ENCODE measurements around the gene SLC39A11. TPM values are rescaled to one million over a fixed set of nuclear protein-coding genes. Genes with fewer than 3 reads are reported as not detected.

The SLC39A11 gene
- total and polyA plus RNA-seq, 2 of the 13 experiments (the other 11 are each of a cell fraction or from before 2014, with no cell fraction given) = 17.2 to 31.5 TPM

DNA sequence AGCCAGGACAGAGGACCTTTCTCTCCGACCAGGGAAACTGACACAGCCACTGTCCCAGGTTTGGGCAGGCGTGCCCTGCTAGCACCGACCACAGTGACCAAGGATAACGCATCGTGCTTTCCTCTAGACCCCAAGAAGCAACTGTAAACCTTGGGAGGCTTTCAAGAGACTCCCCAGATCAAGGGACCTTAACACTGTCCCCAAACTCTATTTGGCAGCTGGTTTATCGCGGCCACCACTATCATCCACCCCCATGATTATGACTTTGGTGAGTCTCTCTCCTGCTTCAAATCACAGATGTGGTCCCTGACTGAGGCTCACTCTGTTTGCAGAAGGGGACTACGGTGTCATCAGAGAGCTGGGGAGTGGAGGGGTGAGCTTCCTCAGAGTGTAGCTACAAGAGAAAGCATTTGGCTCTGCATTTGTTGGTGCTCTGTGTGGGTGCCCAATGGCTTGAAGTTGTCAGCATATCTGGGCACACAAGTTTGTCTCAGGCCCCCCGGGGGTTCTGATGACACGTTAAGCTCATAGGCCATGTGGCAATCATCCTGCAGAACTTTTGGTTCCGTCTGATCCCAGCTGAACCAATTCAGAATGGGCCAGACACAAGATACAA is 408.0 kb downstream of the SLC39A11 start (continued):
- no peak for TF ChIP-seq SRSF1 (optimal IDR thresholded peaks at IDR 0.05; ENCODE audit: low read depth, low read length)
- TF ChIP-seq MIXL1 (CRISPR knock-in tag; IDR thresholded peaks at IDR 0.05) = no peak
- TF ChIP-seq ZBTB7B (CRISPR knock-in tag; IDR thresholded peaks at IDR 0.05) = 0 out of 2 replicates have a peak, but pooled peaks have one; percentile 3
- no peak for TF ChIP-seq ZNF549 (CRISPR knock-in tag; IDR thresholded peaks at IDR 0.05)
- no peak for TF ChIP-seq HNF1B (CRISPR knock-in tag; IDR thresholded peaks at IDR 0.05)
- no peak for TF ChIP-seq CBFB (CRISPR knock-in tag; IDR thresholded peaks at IDR 0.05)
- TF ChIP-seq, protein P1, sequence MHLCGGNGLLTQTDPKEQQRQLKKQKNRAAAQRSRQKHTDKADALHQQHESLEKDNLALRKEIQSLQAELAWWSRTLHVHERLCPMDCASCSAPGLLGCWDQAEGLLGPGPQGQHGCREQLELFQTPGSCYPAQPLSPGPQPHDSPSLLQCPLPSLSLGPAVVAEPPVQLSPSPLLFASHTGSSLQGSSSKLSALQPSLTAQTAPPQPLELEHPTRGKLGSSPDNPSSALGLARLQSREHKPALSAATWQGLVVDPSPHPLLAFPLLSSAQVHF (CRISPR knock-in tag; IDR thresholded peaks at IDR 0.05) = no peak
- TF ChIP-seq ZNF224 (CRISPR knock-in tag; IDR thresholded peaks at IDR 0.05) = peak; percentile 14; the same call in 1 of the 2 replicates
- TF ChIP-seq ZNF510 (CRISPR knock-in tag; IDR thresholded peaks at IDR 0.05; ENCODE audit: low read depth) = no peak
- TF ChIP-seq, protein P2, sequence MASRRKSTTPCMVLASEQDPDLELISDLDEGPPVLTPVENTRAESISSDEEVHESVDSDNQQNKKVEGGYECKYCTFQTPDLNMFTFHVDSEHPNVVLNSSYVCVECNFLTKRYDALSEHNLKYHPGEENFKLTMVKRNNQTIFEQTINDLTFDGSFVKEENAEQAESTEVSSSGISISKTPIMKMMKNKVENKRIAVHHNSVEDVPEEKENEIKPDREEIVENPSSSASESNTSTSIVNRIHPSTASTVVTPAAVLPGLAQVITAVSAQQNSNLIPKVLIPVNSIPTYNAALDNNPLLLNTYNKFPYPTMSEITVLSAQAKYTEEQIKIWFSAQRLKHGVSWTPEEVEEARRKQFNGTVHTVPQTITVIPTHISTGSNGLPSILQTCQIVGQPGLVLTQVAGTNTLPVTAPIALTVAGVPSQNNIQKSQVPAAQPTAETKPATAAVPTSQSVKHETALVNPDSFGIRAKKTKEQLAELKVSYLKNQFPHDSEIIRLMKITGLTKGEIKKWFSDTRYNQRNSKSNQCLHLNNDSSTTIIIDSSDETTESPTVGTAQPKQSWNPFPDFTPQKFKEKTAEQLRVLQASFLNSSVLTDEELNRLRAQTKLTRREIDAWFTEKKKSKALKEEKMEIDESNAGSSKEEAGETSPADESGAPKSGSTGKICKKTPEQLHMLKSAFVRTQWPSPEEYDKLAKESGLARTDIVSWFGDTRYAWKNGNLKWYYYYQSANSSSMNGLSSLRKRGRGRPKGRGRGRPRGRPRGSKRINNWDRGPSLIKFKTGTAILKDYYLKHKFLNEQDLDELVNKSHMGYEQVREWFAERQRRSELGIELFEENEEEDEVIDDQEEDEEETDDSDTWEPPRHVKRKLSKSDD (CRISPR knock-in tag; IDR thresholded peaks at IDR 0.05; ENCODE audit: low read depth) = no peak
- TF ChIP-seq ETV6 (CRISPR knock-in tag; conservative IDR thresholded peaks at IDR 0.05) = no peak
- TF ChIP-seq ELF1 (CRISPR knock-in tag; IDR thresholded peaks at IDR 0.05) = no peak
- TF ChIP-seq ZNF792 (CRISPR knock-in tag; IDR thresholded peaks at IDR 0.05) = no peak
- no peak for TF ChIP-seq RBM39 (IDR thresholded peaks at IDR 0.05; ENCODE audit: low read depth, low read length, poor library complexity, severe bottlenecking)
- TF ChIP-seq ZNF773 (CRISPR knock-in tag; IDR thresholded peaks at IDR 0.05; ENCODE audit: borderline replicate concordance) = no peak
- 0 out of 2 replicates have a peak, but pooled peaks have one; percentile 43 for TF ChIP-seq ZNF891 (CRISPR knock-in tag; IDR thresholded peaks at IDR 0.05)
- peak; percentile 11; the same call in 1 of the 2 replicates for TF ChIP-seq KDM2A (CRISPR knock-in tag; IDR thresholded peaks at IDR 0.05; ENCODE audit: borderline replicate concordance, low read depth)
- no peak for TF ChIP-seq HDAC1 (CRISPR knock-in tag; IDR thresholded peaks at IDR 0.05)
- TF ChIP-seq ZFYVE20 (CRISPR knock-in tag; IDR thresholded peaks at IDR 0.05; ENCODE audit: borderline replicate concordance, low read depth) = no peak
- TF ChIP-seq, protein P3, sequence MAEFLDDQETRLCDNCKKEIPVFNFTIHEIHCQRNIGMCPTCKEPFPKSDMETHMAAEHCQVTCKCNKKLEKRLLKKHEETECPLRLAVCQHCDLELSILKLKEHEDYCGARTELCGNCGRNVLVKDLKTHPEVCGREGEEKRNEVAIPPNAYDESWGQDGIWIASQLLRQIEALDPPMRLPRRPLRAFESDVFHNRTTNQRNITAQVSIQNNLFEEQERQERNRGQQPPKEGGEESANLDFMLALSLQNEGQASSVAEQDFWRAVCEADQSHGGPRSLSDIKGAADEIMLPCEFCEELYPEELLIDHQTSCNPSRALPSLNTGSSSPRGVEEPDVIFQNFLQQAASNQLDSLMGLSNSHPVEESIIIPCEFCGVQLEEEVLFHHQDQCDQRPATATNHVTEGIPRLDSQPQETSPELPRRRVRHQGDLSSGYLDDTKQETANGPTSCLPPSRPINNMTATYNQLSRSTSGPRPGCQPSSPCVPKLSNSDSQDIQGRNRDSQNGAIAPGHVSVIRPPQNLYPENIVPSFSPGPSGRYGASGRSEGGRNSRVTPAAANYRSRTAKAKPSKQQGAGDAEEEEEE (CRISPR knock-in tag; IDR thresholded peaks at IDR 0.05; ENCODE audit: borderline replicate concordance) = no peak
- no peak for TF ChIP-seq ZNF879 (CRISPR knock-in tag; IDR thresholded peaks at IDR 0.05)
- TF ChIP-seq U2AF1 (optimal IDR thresholded peaks at IDR 0.05; ENCODE audit: low read depth, low read length) = peak; percentile 8
- TF ChIP-seq NRL (CRISPR knock-in tag; IDR thresholded peaks at IDR 0.05; ENCODE audit: borderline replicate concordance) = 0 out of 2 replicates have a peak, but pooled peaks have one; percentile 58
- no peak for TF ChIP-seq RAD21 (CRISPR knock-in tag; IDR thresholded peaks at IDR 0.05)
- TF ChIP-seq NFKB2 (CRISPR knock-in tag; IDR thresholded peaks at IDR 0.05; ENCODE audit: borderline replicate concordance) = 0 out of 2 replicates have a peak, but pooled peaks have one; percentile 6

Data from HepG2 (cell line).